ENCODE results near the gene TCN2. TPM values are rescaled to one million over a fixed set of nuclear protein-coding genes. Genes with fewer than 3 reads are reported as not detected.

Gene TCN2
- total and polyA plus RNA-seq, 4 donors = 10.6 to 60.9 (median 30.6) TPM

DNA sequence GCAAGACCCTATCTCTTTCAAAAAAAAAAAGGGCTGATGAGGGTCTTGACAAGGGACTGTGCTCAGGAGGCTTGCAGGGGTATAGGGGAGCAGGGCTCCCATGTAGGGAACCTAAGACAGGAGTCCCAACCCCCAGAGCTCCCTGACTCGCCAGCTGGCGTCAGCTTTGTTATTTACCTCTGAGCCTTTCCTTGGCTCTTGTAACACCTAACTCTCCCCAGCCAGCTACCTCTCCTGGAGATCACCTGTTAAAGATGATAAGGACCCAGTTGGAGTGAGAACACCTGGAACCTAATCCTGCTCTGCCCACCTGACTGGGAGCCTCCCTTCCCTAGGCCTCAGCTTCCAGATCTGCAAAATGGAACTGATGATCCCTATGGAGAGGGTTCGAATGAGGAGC lies 41.9 kb downstream of the TCN2 start:
- H3K4me1 ChIP-seq (ENCODE audit: control insufficient read depth in 5 of 5, insufficient read depth in 5 of 5, low read length in 5 of 5) = peaks cover 0 to 5% (median 3%) of the 10 kb centered on the region in 5 donors
- no peak overlapping the region for H3K4me3 ChIP-seq
- 90 to 97% methylated on average over 3 of the region's 3 CpGs for WGBS, 2 donors
- DNase-seq (no peak), ATAC-seq (ENCODE audit: insufficient read depth, low FRiP score) (no peak)
- H3K9me3 ChIP-seq (ENCODE audit: control insufficient read depth in 4 of 4, insufficient read depth in 3 of 4, low read length in 3 of 4) = no peaks in the 10 kb centered on the region
- no peaks in the 10 kb centered on the region for H3K36me3 ChIP-seq (ENCODE audit: control insufficient read depth in 4 of 4, insufficient read depth in 4 of 4, low read length in 4 of 4)
- H3K27ac ChIP-seq (ENCODE audit: low read depth in 1 of 2, low read length in 1 of 2) = no peak overlapping the region
- no peaks in the 10 kb centered on the region for H3K27me3 ChIP-seq (ENCODE audit: control insufficient read depth in 3 of 3, insufficient read depth in 3 of 3, low read length in 2 of 3)
- TF ChIP-seq, protein P1, sequence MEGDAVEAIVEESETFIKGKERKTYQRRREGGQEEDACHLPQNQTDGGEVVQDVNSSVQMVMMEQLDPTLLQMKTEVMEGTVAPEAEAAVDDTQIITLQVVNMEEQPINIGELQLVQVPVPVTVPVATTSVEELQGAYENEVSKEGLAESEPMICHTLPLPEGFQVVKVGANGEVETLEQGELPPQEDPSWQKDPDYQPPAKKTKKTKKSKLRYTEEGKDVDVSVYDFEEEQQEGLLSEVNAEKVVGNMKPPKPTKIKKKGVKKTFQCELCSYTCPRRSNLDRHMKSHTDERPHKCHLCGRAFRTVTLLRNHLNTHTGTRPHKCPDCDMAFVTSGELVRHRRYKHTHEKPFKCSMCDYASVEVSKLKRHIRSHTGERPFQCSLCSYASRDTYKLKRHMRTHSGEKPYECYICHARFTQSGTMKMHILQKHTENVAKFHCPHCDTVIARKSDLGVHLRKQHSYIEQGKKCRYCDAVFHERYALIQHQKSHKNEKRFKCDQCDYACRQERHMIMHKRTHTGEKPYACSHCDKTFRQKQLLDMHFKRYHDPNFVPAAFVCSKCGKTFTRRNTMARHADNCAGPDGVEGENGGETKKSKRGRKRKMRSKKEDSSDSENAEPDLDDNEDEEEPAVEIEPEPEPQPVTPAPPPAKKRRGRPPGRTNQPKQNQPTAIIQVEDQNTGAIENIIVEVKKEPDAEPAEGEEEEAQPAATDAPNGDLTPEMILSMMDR (IDR thresholded peaks at IDR 0.05; ENCODE audit: control extremely low read depth, extremely low read depth) = no peak
- H3K9ac ChIP-seq (ENCODE audit: insufficient read depth in 1 of 2, low read length in 2 of 2) = no peak overlapping the region

DNA sequence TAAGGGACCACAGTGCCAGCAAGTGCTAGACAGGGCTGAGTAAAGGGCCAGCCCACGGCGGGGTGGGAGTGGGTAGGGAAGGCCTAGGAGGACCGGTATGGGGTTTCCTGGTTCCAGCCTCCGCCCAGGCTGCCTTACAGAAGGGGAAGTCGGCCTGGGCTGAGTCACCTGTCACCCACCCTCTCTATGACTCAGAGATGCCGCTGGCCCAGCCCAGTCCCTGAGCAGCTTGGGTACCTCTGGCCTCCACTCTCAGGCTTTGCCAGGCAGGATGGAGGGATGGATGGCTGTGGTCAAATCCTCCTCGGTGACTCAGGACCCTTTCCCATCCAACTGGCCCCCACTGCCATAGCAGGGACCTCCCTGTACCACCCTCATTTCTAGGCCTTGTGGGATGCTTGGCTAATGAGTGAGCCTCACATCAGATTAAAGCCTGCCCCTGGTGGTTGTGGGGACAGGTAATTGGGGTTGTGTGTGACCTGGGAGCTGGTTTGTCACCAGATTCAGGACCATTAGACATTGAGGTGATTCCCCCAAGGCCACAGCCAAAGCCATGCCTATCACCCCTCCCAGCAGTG lies 42.5 kb downstream of the TCN2 start:
- 31 to 52% methylated on average over 4 to 7 of the region's 7 CpGs for WGBS, 2 donors
- DNase-seq (no peak), ATAC-seq (ENCODE audit: insufficient read depth, low FRiP score) (peak; percentile 83)
- no peak overlapping the region for H3K4me3 ChIP-seq
- H3K9me3 ChIP-seq (ENCODE audit: control insufficient read depth in 4 of 4, insufficient read depth in 3 of 4, low read length in 3 of 4) = no peaks in the 10 kb centered on the region
- H3K27ac ChIP-seq (ENCODE audit: low read depth in 1 of 2, low read length in 1 of 2) = no peak overlapping the region
- TF ChIP-seq, protein P1 (IDR thresholded peaks at IDR 0.05; ENCODE audit: control extremely low read depth, extremely low read depth) = no peak
- H3K27me3 ChIP-seq (ENCODE audit: control insufficient read depth in 3 of 3, insufficient read depth in 3 of 3, low read length in 2 of 3) = no peaks in the 10 kb centered on the region
- peaks cover 0 to 3% (median 0%) of the 10 kb centered on the region in 4 donors for H3K36me3 ChIP-seq (ENCODE audit: control insufficient read depth in 4 of 4, insufficient read depth in 4 of 4, low read length in 4 of 4)
- H3K9ac ChIP-seq (ENCODE audit: insufficient read depth in 1 of 2, low read length in 2 of 2) = no peak overlapping the region
- H3K4me1 ChIP-seq (ENCODE audit: control insufficient read depth in 5 of 5, insufficient read depth in 5 of 5, low read length in 5 of 5) = peaks cover 0 to 5% (median 3%) of the 10 kb centered on the region in 5 donors

DNA sequence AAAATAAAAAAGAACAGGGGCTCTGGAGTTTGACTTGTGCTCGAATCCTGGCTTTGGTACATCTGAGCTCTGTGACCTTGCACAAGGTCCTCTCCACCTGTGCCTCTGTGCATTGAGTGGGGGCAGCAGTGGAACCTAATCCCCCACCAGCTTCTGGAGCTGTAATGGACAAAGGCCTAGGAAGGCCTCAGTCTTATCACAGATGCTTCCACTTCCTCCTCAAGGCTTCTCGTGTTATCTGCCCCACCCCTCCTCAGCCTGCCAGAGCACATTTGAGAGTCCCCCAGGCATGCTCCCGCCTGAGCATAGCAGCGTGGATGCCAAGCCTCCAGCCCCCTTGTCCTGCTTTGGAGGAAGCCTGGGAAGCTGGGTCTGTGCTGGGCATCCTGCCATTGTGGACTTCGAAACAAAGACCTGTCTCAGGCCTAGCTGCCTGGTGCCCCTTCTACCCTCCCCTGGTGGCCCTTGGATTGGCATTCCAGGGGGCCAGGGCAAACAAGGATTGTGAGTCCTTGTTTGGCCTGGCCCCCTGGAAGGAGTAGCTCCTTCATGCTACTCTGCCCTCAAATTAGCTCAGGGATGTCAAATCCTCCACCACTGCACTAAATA lies 43.6 kb downstream of the TCN2 start:
- 42 to 69% methylated on average over 5 of the region's 5 CpGs for WGBS, 2 donors
- ATAC-seq (ENCODE audit: insufficient read depth, low FRiP score) (no peak), DNase-seq (peak in 2 of 3 donors; percentile 40 to 59)
- Histone ChIP-seq H3K4me1 (ENCODE audit: control insufficient read depth in 5 of 5, insufficient read depth in 5 of 5, low read length in 5 of 5) (peaks cover 0 to 5% (median 3%) of the 10 kb centered on the region in 5 donors), H3K4me3 (no peak overlapping the region), H3K27me3 (ENCODE audit: control insufficient read depth in 3 of 3, insufficient read depth in 3 of 3, low read length in 2 of 3) (no peaks in the 10 kb centered on the region), H3K36me3 (ENCODE audit: control insufficient read depth in 4 of 4, insufficient read depth in 4 of 4, low read length in 4 of 4) (peaks cover 0 to 8% (median 0%) of the 10 kb centered on the region in 4 donors), H3K27ac (ENCODE audit: low read depth in 1 of 2, low read length in 1 of 2) (no peak overlapping the region), H3K9ac (ENCODE audit: insufficient read depth in 1 of 2, low read length in 2 of 2) (no peak overlapping the region), H3K9me3 (ENCODE audit: control insufficient read depth in 4 of 4, insufficient read depth in 3 of 4, low read length in 3 of 4) (no peaks in the 10 kb centered on the region)
- TF ChIP-seq, protein P1 (IDR thresholded peaks at IDR 0.05; ENCODE audit: control extremely low read depth, extremely low read depth) = no peak

Data from lung (tissue), 12 donors.